ENCODE results near the gene HKDC1.

- no peak for TF ChIP-seq ZFP3 (CRISPR knock-in tag; IDR thresholded peaks at IDR 0.05)
- no peak for TF ChIP-seq GLIS3 (CRISPR knock-in tag; IDR thresholded peaks at IDR 0.05)
- TF ChIP-seq ZNF70 (CRISPR knock-in tag; IDR thresholded peaks at IDR 0.05), result no peak
- TF ChIP-seq ZC3H10 (CRISPR knock-in tag; IDR thresholded peaks at IDR 0.05), result no peak
- no peak for TF ChIP-seq RARB (CRISPR knock-in tag; IDR thresholded peaks at IDR 0.05)
- TF ChIP-seq PATZ1 (CRISPR knock-in tag; IDR thresholded peaks at IDR 0.05; ENCODE audit: borderline replicate concordance), result no peak
- TF ChIP-seq CREB5 (CRISPR knock-in tag; IDR thresholded peaks at IDR 0.05; ENCODE audit: low read depth), result no peak
- no peak for TF ChIP-seq ZFP30 (CRISPR knock-in tag; IDR thresholded peaks at IDR 0.05)
These were observed 11.4 kb upstream of the HKDC1 start for GRCh38 chr10:69208761-69209160.
